HG02885 (cell line): ENCODE data around the gene SPR.

ENCODE experiments used
- ATAC-seq: cut with Tn5 transposase; IDR thresholded peaks from one replicate; pipeline ENCODE4 v1.9.1; 2021; ENCODE audit warnings: mild to moderate bottlenecking; ENCODE audit not compliant: unreplicated experiment, poor library complexity

Gene SPR

GRCh38 chr2:72887032-72887739 lies at the start of gene SPR:
Gene SPR (plus strand): TSS chr2:72887408. CDS start chr2:72887433, 25 bp downstream.
- peak; percentile 96 for ATAC-seq

- ATAC-seq: no peak
These were observed 47.1 kb upstream of the SPR start for GRCh38 chr2:72840066-72840465.

DNA sequence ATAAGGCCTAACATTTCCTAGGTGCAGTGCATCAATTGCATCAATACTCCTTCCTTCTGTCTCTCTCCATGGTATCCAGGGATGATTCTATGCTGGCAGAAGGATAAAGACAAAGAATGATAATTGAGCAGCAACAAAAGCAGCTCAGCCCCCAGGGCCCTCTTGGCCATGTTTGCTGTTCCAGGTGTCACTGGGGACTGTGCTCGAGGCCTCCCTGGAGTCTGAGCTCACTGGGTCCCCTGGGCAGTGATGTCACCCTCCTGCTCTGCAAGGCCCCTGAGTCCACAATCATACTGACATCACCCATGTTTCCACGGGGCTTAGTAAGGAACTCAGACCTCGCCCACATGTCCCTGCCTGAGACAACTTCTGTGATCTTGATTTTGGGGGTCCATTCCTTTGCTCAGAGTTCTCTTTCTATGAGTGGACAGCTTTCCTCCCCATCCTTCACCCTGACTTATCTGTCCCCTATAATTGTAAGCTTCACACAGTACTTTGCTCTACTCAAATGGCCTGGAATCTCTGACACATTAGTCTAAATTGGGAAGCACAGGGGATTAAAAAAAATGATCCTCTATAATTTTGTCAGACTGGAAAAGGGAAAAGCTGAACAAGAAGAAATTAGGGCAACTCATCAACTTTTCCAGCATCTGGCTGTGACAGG lies 45.6 kb upstream of the SPR start:
- no peak for ATAC-seq

DNA sequence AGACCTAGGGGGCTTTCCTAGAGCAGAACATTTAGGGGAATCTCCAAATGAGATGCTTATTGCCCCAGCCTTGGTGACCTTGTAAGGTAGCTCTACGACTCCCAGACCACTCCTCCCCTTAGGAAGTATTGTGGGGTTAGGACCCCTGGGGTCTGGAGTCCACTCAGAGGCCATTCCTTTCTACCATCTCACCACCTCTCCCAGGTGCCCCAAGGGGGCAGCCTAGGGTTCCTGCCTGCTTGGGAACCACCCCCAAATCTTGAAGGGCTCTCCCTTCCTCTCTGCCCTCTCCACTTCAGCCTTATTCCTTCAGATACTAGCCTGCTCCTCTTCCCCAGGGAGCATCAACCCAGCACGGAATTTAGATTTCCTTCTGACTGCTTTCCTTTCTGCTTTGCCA lies 43.9 kb upstream of the SPR start:
- ATAC-seq: no peak

- peak; percentile 89 for ATAC-seq
These were observed 40.8 kb upstream of the SPR start for GRCh38 chr2:72846171-72847095.

DNA sequence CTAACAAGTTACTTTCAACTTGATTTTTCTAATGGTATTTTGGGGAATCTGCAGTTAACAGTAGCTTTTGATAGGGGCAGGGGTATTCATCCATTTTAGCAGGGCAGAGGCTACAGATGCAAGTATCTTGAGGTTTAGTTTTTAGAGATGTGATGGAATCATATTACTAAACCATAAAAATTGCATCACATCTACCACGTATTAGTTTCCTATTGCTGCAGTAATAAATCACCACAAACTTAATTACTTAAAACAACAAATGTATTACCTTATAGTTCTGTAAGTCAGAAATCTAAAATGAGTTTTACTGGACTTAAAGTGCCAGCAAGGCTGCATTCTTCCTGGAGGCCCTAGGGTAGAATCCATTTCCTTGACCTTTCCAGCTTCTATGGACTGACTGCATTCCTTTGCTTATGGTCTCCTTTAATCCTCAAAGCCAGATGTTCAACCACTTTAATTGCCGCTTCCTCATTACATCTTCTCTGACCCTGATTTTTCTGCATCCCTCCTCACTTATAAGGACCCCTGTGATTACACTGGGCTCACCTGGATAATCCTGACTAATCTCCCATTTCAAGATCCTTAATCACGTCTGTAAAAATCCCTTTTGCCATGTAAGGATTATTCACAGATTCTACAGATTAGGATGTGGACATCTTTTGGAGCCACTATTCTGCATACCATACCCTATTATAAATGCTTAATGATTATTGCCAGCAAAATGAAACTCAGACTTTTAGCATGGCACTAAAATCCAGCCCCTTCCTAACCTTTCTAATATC lies 39.5 kb upstream of the SPR start:
- no peak for ATAC-seq

DNA sequence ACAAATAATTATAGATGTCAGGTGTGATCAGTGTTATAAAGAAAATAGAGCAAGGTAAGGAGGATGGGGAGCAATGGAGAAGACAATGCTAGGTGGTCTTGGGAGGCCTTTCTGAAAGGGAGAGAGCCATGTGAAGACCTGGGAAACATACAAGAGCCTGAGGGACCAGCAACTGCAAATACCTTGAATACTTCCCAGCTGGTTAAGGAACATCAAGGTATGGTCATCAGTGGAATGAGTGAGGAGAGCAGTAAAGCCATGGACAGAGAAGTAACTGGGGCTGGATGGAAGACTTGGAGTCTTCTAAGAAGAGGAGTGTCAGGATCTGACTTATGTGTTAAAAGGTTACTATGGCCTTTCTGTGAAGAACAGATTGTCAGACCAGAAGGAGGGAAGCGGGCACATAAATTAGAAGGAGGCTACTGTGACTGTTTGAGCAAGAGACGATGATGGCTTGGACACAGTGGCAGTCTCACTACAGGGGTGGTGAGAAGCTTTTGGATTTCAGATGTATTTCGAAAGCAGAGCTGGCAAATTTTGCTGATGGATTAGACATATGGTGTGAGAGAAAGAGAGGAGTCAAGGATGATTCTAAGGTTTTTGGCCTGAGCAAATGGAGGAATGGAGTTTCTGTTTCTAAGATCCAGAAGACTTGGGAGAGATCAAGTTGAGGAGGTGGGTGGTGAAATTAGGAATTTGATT lies 38.6 kb upstream of the SPR start:
- ATAC-seq: no peak

DNA sequence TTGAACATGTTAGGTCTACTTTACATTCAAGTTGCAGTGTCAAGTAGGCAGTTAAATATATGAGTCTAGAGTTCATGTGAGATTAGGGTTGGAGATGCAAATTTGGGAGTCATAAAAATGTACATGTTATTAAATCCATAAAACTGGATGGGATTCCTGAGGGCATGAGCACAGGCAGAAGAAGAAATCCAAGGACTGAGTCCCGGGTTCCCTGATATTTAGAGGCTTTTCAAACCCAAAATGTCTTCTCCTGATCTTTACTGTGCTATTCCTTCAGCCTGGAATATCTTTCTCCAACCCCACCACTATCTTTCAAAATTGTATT lies 38.1 kb upstream of the SPR start:
- ATAC-seq: no peak

DNA sequence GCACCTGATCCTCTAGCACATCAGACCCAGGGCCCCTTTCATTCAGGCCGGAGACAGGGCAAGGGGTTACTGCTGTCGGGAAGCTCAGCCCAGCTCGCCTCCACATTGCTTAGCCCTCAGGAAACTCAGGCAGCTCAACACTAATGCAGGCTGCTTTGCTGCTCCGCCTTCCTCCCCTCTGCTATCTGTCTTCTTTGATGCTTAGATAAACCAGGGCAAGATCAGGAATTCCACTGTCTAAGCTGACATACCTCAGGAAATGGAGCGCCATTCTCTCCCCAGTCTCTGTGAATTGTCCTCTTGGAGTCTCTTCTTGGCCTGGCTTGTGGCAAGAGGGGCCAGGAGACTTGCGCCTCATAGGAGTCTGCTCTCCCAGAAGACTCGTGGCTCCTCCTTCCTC lies 35.9 kb upstream of the SPR start:
- ATAC-seq: no peak

- peak; percentile 67 for ATAC-seq
These were observed 27.4 kb upstream of the SPR start for GRCh38 chr2:72859831-72860262.

DNA sequence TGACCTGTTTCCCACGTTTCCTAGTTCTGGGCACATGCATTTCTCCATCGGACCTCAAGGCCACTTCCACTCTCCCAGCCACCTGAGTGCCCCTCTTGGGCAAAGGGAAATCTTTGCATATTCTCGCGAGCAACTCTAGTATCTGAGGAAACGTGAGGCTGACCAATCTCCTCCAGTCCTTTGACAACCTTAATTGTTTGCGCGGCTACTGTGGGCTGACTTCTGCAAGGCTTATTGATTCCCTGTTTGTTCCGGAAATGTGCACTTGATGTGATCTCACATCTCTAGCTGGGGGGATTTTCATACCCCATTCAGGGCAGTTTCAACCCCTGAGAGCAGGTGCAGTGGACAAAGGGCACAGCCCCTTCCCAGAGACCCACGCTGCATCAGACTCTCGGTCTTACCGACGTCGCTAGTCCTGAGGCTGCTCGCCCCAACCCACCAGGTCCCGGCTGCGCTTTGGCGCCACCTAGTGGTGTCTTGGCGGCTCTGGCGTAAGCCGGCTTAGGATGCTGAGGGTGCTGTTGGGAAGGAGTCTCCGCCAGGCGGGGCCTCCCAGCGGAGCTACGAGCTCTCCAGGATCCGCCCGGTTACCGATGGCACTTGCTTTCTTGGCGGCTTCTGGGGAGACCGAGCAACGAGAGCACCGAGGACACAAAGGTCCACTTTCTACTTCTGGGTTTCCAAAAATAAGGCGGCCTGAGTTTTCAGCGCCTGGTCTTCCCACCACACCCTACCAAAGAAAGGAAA lies 24.8 kb upstream of the SPR start:
- ATAC-seq: peak; percentile 91

GRCh38 chr2:72863046-72863445 lies 24.2 kb upstream of the SPR start:
- ATAC-seq: no peak

DNA sequence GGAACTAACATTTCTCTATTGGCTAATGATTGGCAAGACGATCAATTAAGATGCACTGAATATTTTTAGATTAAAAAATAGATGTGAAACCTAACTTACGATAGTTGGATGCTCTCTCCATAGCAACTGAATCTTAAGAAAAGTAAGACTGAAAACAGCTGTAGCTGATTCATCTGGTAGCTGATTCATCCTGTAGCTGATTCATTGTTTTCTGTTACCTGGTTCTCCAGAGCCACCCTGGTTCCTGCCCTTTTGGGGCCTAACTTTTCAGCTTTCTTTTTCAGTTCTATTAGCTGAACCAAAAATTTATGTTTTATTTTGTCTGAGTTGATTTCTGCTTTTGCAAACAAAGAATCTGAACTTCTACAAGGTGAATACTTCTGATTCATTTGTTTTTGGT lies 22.7 kb upstream of the SPR start:
- ATAC-seq: peak; percentile 56

DNA sequence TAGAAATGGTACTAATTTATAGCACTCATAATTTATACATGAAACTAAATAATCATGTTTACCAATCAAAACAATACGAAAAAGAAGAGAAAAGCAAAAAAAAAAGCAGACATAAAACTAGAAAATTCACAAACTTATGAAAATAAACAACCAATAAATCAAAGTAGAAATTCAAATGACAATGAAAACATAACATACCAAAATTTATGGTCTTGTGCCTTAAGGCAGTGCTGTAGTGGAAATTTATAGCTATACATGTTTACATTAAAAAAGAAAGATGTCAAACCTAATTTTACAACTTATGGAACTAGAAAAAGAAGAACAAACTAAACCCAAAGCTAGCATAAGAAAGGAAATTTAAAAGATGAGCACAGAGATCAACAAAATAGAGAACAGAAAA lies 16.1 kb upstream of the SPR start:
- no peak for ATAC-seq

DNA sequence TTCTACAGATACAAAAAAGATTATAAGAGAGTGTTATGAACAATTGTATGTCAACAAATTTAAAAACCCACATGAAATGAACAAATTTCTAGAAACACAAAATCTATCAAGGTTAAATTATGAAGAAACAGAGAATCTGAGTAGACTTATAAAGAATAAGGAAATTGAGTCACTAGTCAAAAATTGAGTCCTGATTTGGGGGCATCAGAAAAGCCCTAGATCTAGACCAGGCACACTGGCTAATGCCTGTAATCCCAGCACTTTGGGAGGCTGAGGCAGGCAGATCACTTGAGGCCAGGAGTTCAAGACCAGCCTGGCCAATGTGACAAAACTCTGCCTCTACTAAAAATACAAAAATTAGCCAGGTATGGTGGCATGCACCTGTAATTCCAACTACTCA lies 15.3 kb upstream of the SPR start:
- ATAC-seq: no peak

GRCh38 chr2:72883356-72883962 lies 3.7 kb upstream of the SPR start:
- ATAC-seq: no peak

DNA sequence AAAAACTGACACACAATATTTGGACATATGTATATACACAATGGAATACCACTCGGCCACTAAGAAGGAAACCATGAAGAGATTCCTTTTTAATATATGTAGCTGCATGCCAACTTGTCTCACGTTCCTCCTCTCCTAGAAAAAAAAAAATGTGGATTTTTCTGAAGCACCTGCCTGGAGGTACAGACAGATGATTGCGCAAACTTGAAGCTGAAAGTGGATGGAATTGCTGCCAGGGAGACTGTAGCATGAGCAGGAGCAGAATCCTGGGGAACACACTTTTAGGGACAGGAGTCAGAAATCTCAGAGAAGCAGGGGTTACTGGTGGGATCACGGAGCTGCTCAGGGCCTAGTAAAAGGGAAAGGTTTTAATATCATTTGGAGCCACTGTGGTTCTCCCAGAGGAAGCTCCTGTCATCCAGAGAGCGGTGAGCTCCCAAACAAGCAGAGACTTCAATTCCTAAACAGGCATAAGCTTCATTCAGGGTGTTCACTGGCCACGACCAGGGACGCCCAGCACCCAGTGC lies 640 bp upstream of the SPR start:
- ATAC-seq: no peak

GRCh38 chr2:72887740-72888437 lies 681 bp downstream of the SPR start:
- peak; percentile 45 for ATAC-seq
